Fibroblast of lung (primary cell): ENCODE measurements around the gene DHRS9. TPM values are rescaled to one million over a fixed set of nuclear protein-coding genes. Genes with fewer than 3 reads are reported as not detected.

Experiments used
- DNase-seq, 2 donors: peaks; one replicate each; pipeline versions ENCODE4 v3.0.0 to v3.0.0-alpha.2; 2010; ENCODE audit warnings: low read depth in 2 of 2
- H2AFZ ChIP-seq: 2 replicates; pipeline ENCODE4 v1.5.1; 2012; ENCODE audit warnings: low read length, control low read depth, inconsistent platforms
- H3K27ac ChIP-seq: 2 replicates; pipeline ENCODE4 v1.5.1; 2011; ENCODE audit warnings: low read length, control low read depth; ENCODE audit not compliant: insufficient read depth
- H3K27me3 ChIP-seq: 2 replicates; pipeline ENCODE4 v1.5.1; 2011; ENCODE audit warnings: mild to moderate bottlenecking, low read length; ENCODE audit not compliant: control insufficient read depth, insufficient read depth
- H3K36me3 ChIP-seq: 2 replicates; pipeline ENCODE4 v1.5.1; 2011; ENCODE audit warnings: low read length; ENCODE audit not compliant: control insufficient read depth, insufficient read depth
- H3K4me1 ChIP-seq: 2 replicates; pipeline ENCODE4 v1.5.1; 2011; ENCODE audit warnings: low read length; ENCODE audit not compliant: control insufficient read depth, insufficient read depth; ENCODE audit errors: extremely low read depth
- H3K4me2 ChIP-seq: 2 replicates; pipeline ENCODE4 v1.5.1; 2011; ENCODE audit warnings: low read length, control low read depth; ENCODE audit not compliant: insufficient read depth; ENCODE audit errors: extremely low read depth
- H3K4me3 ChIP-seq, 4 experiments: fragments of 200-600 bp in 1 of 4; sonication (generic) in 1 of 4; replicated peaks in 1 of 4; 2 replicates each; pipeline ENCODE4 v1.5.1; 2011 to 2016; ENCODE audit warnings: low read length in 4 of 4, low read depth in 3 of 4, mild to moderate bottlenecking in 3 of 4, control low read depth in 2 of 4, inconsistent platforms in 1 of 4, mixed read lengths in 1 of 4; ENCODE audit not compliant: insufficient read depth in 1 of 4; ENCODE audit errors: control extremely low read depth in 1 of 4
- H3K79me2 ChIP-seq: 2 replicates; pipeline ENCODE4 v1.5.1; 2012; ENCODE audit warnings: mild to moderate bottlenecking, low read length, inconsistent platforms; ENCODE audit not compliant: control insufficient read depth, insufficient read depth
- H3K9ac ChIP-seq: 2 replicates; pipeline ENCODE4 v1.5.1; 2011; ENCODE audit warnings: mild to moderate bottlenecking, low read length, control low read depth; ENCODE audit not compliant: insufficient read depth
- H3K9me3 ChIP-seq: 2 replicates; pipeline ENCODE4 v1.5.1; 2012; ENCODE audit warnings: low read depth, low read length; ENCODE audit not compliant: control insufficient read depth, insufficient read depth
- H4K20me1 ChIP-seq: 2 replicates; pipeline ENCODE4 v1.5.1; 2011; ENCODE audit warnings: low read length; ENCODE audit not compliant: control insufficient read depth, insufficient read depth; ENCODE audit errors: extremely low read depth
- CTCF ChIP-seq, 2 donors: IDR thresholded peaks in 1 of 2; conservative IDR thresholded peaks in 1 of 2; 1 replicate in 1 of 2; 2 replicates in 1 of 2; pipeline ENCODE4 v1.5.1; 2011 to 2012; ENCODE audit warnings: low read length in 2 of 2, control low read depth in 1 of 2, inconsistent platforms in 1 of 2, low read depth in 1 of 2, mild to moderate bottlenecking in 1 of 2
- EZH2 ChIP-seq: IDR thresholded peaks from 2 replicates; pipeline ENCODE4 v1.5.1; 2012; ENCODE audit warnings: low read length, control low read depth, mild to moderate bottlenecking; ENCODE audit errors: missing control alignments
- polyA plus RNA-seq, 2 donors: library from polyadenylated mRNA; depleted of rRNA in 1 of 2; stranded (reverse) in 1 of 2; unstranded in 1 of 2; fragments of >200 nt; gene quantifications; 2 replicates each; pipeline ENCODE4 v1.2.1, GENCODE V29; 2011 to 2012; ENCODE audit warnings: missing spikeins in 1 of 2
- total RNA-seq: library from RNA; depleted of rRNA; stranded (reverse); fragments of >200 nt; gene quantifications from 2 replicates; pipeline ENCODE4 v1.2.1, GENCODE V29; 2014

DHRS9 gene
- total and polyA plus RNA-seq, 2 donors (not counting 1 experiment from before 2014, with no cell fraction given): not detected

GRCh38 chr2:169143998-169144397 is 74.6 kb downstream of the DHRS9 start:
- H3K36me3 ChIP-seq: no peaks in the 10 kb centered on the region
- no peaks in the 10 kb centered on the region for H3K4me1 ChIP-seq
- TF ChIP-seq EZH2 (no peak), CTCF (conservative IDR thresholded peaks at IDR 0.05 in 1 of 2, IDR thresholded peaks at IDR 0.05 in 1 of 2; ENCODE audit: low read depth in 1 of 2, low read length in 2 of 2) (no peak)
- H3K27ac ChIP-seq: no peak overlapping the region
- H3K9me3 ChIP-seq: no peaks in the 10 kb centered on the region
- H3K4me3 ChIP-seq: no peak overlapping the region
- no peak overlapping the region for H3K4me2 ChIP-seq
- no peak overlapping the region for H3K9ac ChIP-seq
- no peak overlapping the region for H2AFZ ChIP-seq
- H4K20me1 ChIP-seq: no peaks in the 10 kb centered on the region
- no peaks in the 10 kb centered on the region for H3K79me2 ChIP-seq
- DNase-seq: no peak
- H3K27me3 ChIP-seq: no peaks in the 10 kb centered on the region

Other genes starting within 250 kb of the DHRS9 start
- gene SPC25, start 179.1 kb upstream of the DHRS9 start, total RNA-seq: 0.99 TPM in 1 of 2 replicates, not detected in the other
- 4.8 and 21.6 TPM in 2 replicates for gene SPC25, start 179.1 kb upstream of the DHRS9 start, polyA plus RNA-seq
- gene G6PC2, start 168.3 kb upstream of the DHRS9 start, total RNA-seq: not detected in 2 replicates
- gene G6PC2, start 168.3 kb upstream of the DHRS9 start, polyA plus RNA-seq: not detected in 2 replicates
- not detected in 2 replicates for gene ABCB11, start 38.2 kb upstream of the DHRS9 start, total RNA-seq
- gene ABCB11, start 38.2 kb upstream of the DHRS9 start, polyA plus RNA-seq: not detected in 2 replicates